ENCODE results near the gene EIF5AL1. TPM values are rescaled to one million over a fixed set of nuclear protein-coding genes. Genes with fewer than 3 reads are reported as not detected.

The EIF5AL1 gene
- total and polyA plus RNA-seq, 10 of the 15 experiments (the other 5 are each of a cell fraction or from before 2014, with no cell fraction given) = 0.02 to 8.3 (median 0.45) TPM; not detected in 1

- no peak for FAIRE-seq
Measured at GRCh38 chr10:79476645-79477044, 35.7 kb upstream of the EIF5AL1 start.

More at GRCh38 chr10:79476645-79477044, 35.7 kb upstream of the EIF5AL1 start:
- Histone ChIP-seq H4K20me1 (ENCODE audit: control insufficient read depth, insufficient read depth) (no peaks in the 10 kb centered on the region), H2AFZ (ENCODE audit: control insufficient read depth, low read depth, low read length) (no peak overlapping the region), H3K4me2 (ENCODE audit: control insufficient read depth, insufficient read depth) (no peak overlapping the region), H3K79me2 (ENCODE audit: control insufficient read depth, insufficient read depth, low read length) (no peaks in the 10 kb centered on the region), H3K9ac (ENCODE audit: control insufficient read depth, insufficient read depth, low read length) (no peak overlapping the region), H3K36me3 (ENCODE audit: control insufficient read depth in 2 of 2, insufficient read depth in 2 of 2, low read length in 1 of 2) (no peaks in the 10 kb centered on the region), H3K27me3 (replicated peaks in 1 of 2; ENCODE audit: control insufficient read depth in 2 of 2, insufficient read depth in 2 of 2, low read length in 1 of 2) (no peaks in the 10 kb centered on the region), H3K9me3 (replicated peaks; ENCODE audit: control insufficient read depth, insufficient read depth, low read length) (no peaks in the 10 kb centered on the region), H3K4me3 (no peak overlapping the region), H3K27ac (ENCODE audit: control insufficient read depth, insufficient read depth) (no peak overlapping the region), H3K4me1 (ENCODE audit: control insufficient read depth, insufficient read depth, low read length) (no peaks in the 10 kb centered on the region)
- ChIA-PET CTCF (interaction anchor here (1.6 to 3.2 kb wide), 3 partner anchors 9 to 102 kb away, joined by 4 to 14 read pairs (median 8); no protein-coding TSS in a partner anchor), POLR2A (no interaction called here), SMC1A (ENCODE audit: uncharacterized antibody, unreplicated experiment) (interaction anchor here (1.0 to 1.5 kb wide), 2 partner anchors 80 to 103 kb away, joined by 4 read pairs; no protein-coding TSS in a partner anchor), RAD21 (ENCODE audit: unreplicated experiment) (interaction anchor here (1.2 kb wide), 1 partner anchor 11 kb away, joined by 5 read pairs; no protein-coding TSS in a partner anchor)
- intact Hi-C loops (cut with micrococcal nuclease; ENCODE audit: unreplicated experiment) = no loop called here
- no TSS peak for BruUV-seq (replicated peaks)
- no peak for TF ChIP-seq PAX5 (IDR thresholded peaks at IDR 0.05; ENCODE audit: borderline replicate concordance, low read depth, low read length)
- TF ChIP-seq ZSCAN29 (IDR thresholded peaks at IDR 0.05) = no peak
- TF ChIP-seq PAX8 (IDR thresholded peaks at IDR 0.05) = no peak
- no peak for TF ChIP-seq BCL11A (IDR thresholded peaks at IDR 0.05; ENCODE audit: low read depth, low read length)
- no peak for TF ChIP-seq JUNB (IDR thresholded peaks at IDR 0.05)
- no peak for TF ChIP-seq CUX1 (IDR thresholded peaks at IDR 0.05; ENCODE audit: insufficient replicate concordance, low read depth, low read length)
- no peak for TF ChIP-seq NFYB (IDR thresholded peaks at IDR 0.05; ENCODE audit: insufficient read depth, low read depth, low read length)
- in situ Hi-C loops (cut with MboI) = no loop called here
- DNase-seq (ENCODE audit: low read depth, low spot score) (no peak), ATAC-seq (no peak)
